HepG2 (cell line): ENCODE data around the gene CMTM8. TPM values are rescaled to one million over a fixed set of nuclear protein-coding genes. Genes with fewer than 3 reads are reported as not detected.

ENCODE experiments used
- ATAC-seq: fragments of 200-7000 bp; cut with Tn5 transposase; 3 replicates; pipeline ENCODE4 v1.9.1; 2020; ENCODE audit warnings: mild to moderate bottlenecking, moderate library complexity
- BruUV-seq: library from RNA; stranded (reverse); fragments of 400-500 nt; replicated peaks from 2 replicates; lab custom pipeline; 2021; lab: Mats Ljungman, UMichigan
- CTCF ChIA-PET: fragments of 300-600 bp; formaldehyde crosslinking; extraction: SDS; loops from one replicate; lab custom pipeline; 2021; ENCODE audit warnings: low total read pairs, inconsistent platforms, low intra/inter-chr PET ratio; lab: Yijun Ruan, JAX
- POLR2A ChIA-PET: fragments of 350-600 bp; sonication (Branson Sonifier 250); formaldehyde crosslinking; loops from one replicate; lab custom pipeline; 2020; ENCODE audit warnings: antibody characterized with exemption, inconsistent platforms; lab: Yijun Ruan, JAX
- DNase-seq: peaks from one replicate; pipeline ENCODE4 v3.0.0-alpha.2; 2015; ENCODE audit warnings: low spot score
- FAIRE-seq: peaks from 3 replicates; lab custom pipeline; 2011; peaks lifted over from hg19 to GRCh38; lab: Jason Lieb, UNC
- H2AFZ ChIP-seq: one replicate; pipeline ENCODE4 v1.6.1; 2011; ENCODE audit warnings: low read length, inconsistent platforms
- H3K27ac ChIP-seq: fragments of 300-600 bp; 3 replicates; pipeline ENCODE4 v1.8.0; 2011; ENCODE audit warnings: mixed run types, mild to moderate bottlenecking, mixed read lengths, low read length, inconsistent platforms; ENCODE audit not compliant: insufficient read depth; ENCODE audit errors: extremely low read length
- H3K27me3 ChIP-seq, 2 experiments: fragments of 200-600 bp in 1 of 2; 2 replicates in 1 of 2; 3 replicates in 1 of 2; pipeline versions ENCODE4 v1.6.0 to v1.8.0; 2011; ENCODE audit warnings: low read length in 2 of 2, mild to moderate bottlenecking in 2 of 2, moderate library complexity in 2 of 2, inconsistent platforms in 1 of 2; ENCODE audit not compliant: insufficient read depth in 2 of 2, control insufficient read depth in 1 of 2
- H3K36me3 ChIP-seq, 2 experiments: fragments of 200-600 bp in 1 of 2; replicated peaks in 1 of 2; 2 replicates in 1 of 2; 3 replicates in 1 of 2; pipeline versions ENCODE4 v1.5.1 to v1.8.0; 2011; ENCODE audit warnings: low read length in 2 of 2, inconsistent platforms in 1 of 2; ENCODE audit not compliant: insufficient read depth in 2 of 2, control insufficient read depth in 1 of 2
- H3K4me1 ChIP-seq: 2 replicates; pipeline ENCODE4 v1.5.1; 2012; ENCODE audit warnings: low read length, inconsistent platforms; ENCODE audit not compliant: insufficient read depth
- H3K4me2 ChIP-seq: 2 replicates; pipeline ENCODE4 v1.6.0; 2011; ENCODE audit warnings: low read depth, low read length, inconsistent platforms
- H3K4me3 ChIP-seq, 3 experiments: fragments of 200-600 bp in 1 of 3; sonication (generic), shearing (Covaris generic) in 1 of 3; replicated peaks in 1 of 3; 2 replicates each; pipeline ENCODE4 v1.5.1; 2011 to 2016; ENCODE audit warnings: low read length in 3 of 3, inconsistent platforms in 2 of 3, low read depth in 2 of 3, mild to moderate bottlenecking in 2 of 3, control low read depth in 1 of 3, mixed read lengths in 1 of 3; ENCODE audit not compliant: insufficient read depth in 1 of 3
- H3K79me2 ChIP-seq: one replicate; pipeline ENCODE4 v1.6.1; 2011; ENCODE audit warnings: low read length, inconsistent platforms; ENCODE audit not compliant: insufficient read depth
- H3K9ac ChIP-seq: 2 replicates; pipeline ENCODE4 v1.6.0; 2011; ENCODE audit warnings: mild to moderate bottlenecking, low read depth, low read length, inconsistent platforms; ENCODE audit not compliant: insufficient read depth
- H3K9me3 ChIP-seq: 2 replicates; pipeline ENCODE4 v1.5.1; 2012; ENCODE audit warnings: mild to moderate bottlenecking, low read length
- H4K20me1 ChIP-seq: 2 replicates; pipeline ENCODE4 v1.6.0; 2011; ENCODE audit warnings: inconsistent platforms, mild to moderate bottlenecking, low read length, moderate library complexity; ENCODE audit not compliant: insufficient read depth
- KAT8 ChIP-seq: IDR thresholded peaks from 2 replicates; pipeline ENCODE4 v1.6.1; 2016; ENCODE audit warnings: missing genetic modification reagents, missing compliant biosample characterization
- NR1H2 ChIP-seq: sonication (generic); formaldehyde crosslinking; IDR thresholded peaks from 2 replicates; pipeline ENCODE4 v1.8.1; 2022; ENCODE audit warnings: low read depth, missing genetic modification reagents, borderline replicate concordance
- ZGPAT ChIP-seq: IDR thresholded peaks from 2 replicates; pipeline ENCODE4 v1.6.1; 2016; ENCODE audit warnings: mild to moderate bottlenecking
- ZNF230 ChIP-seq: sonication (generic); formaldehyde crosslinking; IDR thresholded peaks from 2 replicates; pipeline ENCODE4 v1.4.0; 2020; ENCODE audit warnings: mild to moderate bottlenecking, missing genetic modification reagents
- ZNF292 ChIP-seq: sonication (generic); formaldehyde crosslinking; IDR thresholded peaks from 2 replicates; pipeline ENCODE4 v1.8.1; 2022; ENCODE audit warnings: mild to moderate bottlenecking, low read depth, missing genetic modification reagents, borderline replicate concordance
- ZNF687 ChIP-seq: sonication (generic); formaldehyde crosslinking; IDR thresholded peaks from 2 replicates; pipeline ENCODE4 v1.5.1; 2020; ENCODE audit warnings: mild to moderate bottlenecking, missing genetic modification reagents, moderate library complexity
- ZNF737 ChIP-seq: sonication (generic); formaldehyde crosslinking; IDR thresholded peaks from 2 replicates; pipeline ENCODE4 v1.5.0; 2020; ENCODE audit warnings: missing genetic modification reagents, mild to moderate bottlenecking, borderline replicate concordance
- ZNF75D ChIP-seq: sonication (generic); formaldehyde crosslinking; IDR thresholded peaks from 2 replicates; pipeline ENCODE4 v1.8.1; 2023; ENCODE audit warnings: missing genetic modification reagents, mild to moderate bottlenecking, borderline replicate concordance
- WGBS: methylation state at CpG from one replicate; pipeline ENCODE4 v1.1.6; 2017; ENCODE audit warnings: low lambda C conversion rate; 5-methylcytosine and 5-hydroxymethylcytosine counted together
- in situ Hi-C: cut with HindIII; loops from 2 replicates; pipeline ENCODE4 v1.10.0; 2017; ENCODE audit warnings: low pct_unique_long_range_greater_than_20kb; ENCODE audit not compliant: extremely low pct_ligation_motif_present
- intact Hi-C: fragments of 100-400 bp; cut with micrococcal nuclease; formaldehyde crosslinking; loops from one replicate; pipeline ENCODE4 v1.10.0; 2022; ENCODE audit not compliant: unreplicated experiment
- polyA plus RNA-seq, 8 experiments: library from polyadenylated mRNA; depleted of rRNA in 3 of 8; stranded (reverse) in 7 of 8; unstranded in 1 of 8; fragments of >200 nt; fragmentation: Illumina TruSeq in 4 of 8; extraction: Trizol in 4 of 8; gene quantifications; 2 replicates each; pipeline versions ENCODE4 v1.2.1 to v1.2.3, GENCODE V29; 2011 to 2016; ENCODE audit warnings: low read depth in 4 of 8, missing spikeins in 1 of 8, mixed read lengths in 1 of 8; ENCODE audit not compliant: insufficient read depth in 1 of 8
- total RNA-seq, 5 experiments: library from RNA; depleted of rRNA; stranded (reverse); fragments of >200 nt; fragmentation: Illumina TruSeq; extraction: Trizol; gene quantifications; 2 replicates each; pipeline ENCODE4 v1.2.3, GENCODE V29; 2016; ENCODE audit warnings: low read depth in 1 of 5
- TF ChIP-seq, protein P1 (sequence below): sonication (generic); formaldehyde crosslinking; IDR thresholded peaks from 2 replicates; pipeline ENCODE4 v1.4.0; 2020; ENCODE audit warnings: missing genetic modification reagents, mild to moderate bottlenecking, borderline replicate concordance
- TF ChIP-seq, protein P2 (sequence below): sonication (generic); formaldehyde crosslinking; IDR thresholded peaks from 2 replicates; pipeline ENCODE4 v1.8.0; 2022; ENCODE audit warnings: mild to moderate bottlenecking, missing genetic modification reagents

The CMTM8 gene
- total and polyA plus RNA-seq, 2 of the 13 experiments (the other 11 are each of a cell fraction or from before 2014, with no cell fraction given) = 8.9 to 15.8 TPM

DNA sequence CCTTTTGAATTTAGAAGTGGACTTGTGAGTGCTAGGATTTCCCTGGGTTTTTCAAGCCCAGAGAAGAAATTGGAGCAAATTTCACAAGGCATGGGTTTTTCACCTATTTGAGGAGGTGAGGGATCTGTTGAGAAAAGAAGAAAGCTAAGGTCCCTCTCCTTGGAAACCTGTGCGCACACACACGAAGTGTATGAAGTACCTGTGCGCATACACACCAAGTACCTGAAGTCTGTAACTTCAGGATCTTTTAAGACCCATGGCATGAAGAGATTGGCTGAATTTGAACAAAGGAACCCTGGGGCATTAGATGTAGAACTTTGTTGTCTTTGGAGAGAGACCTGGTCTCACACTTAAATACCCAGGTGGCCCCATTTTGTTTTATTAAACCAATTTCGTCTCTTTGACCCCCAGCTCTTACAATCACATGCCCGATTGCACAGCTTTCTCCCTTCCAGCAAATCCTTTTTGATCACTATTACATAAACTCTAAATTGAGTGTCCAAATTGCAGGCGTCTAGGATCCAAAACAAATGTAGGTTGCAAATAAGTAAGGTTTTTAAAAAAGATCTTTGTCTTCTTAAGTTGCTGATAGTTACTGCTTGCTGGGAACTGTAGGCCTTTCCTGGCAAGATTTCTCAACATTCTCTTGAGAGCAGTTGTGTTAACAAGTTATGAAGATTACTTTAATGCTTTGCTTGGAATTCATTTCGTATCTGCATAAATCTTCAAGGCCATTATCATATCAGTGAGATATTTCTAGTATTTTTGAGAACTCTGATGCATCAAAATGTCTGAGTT is 64.3 kb downstream of the CMTM8 start:
- TF ChIP-seq ZNF292 (CRISPR knock-in tag) (no peak), ZNF230 (CRISPR knock-in tag) (no peak), ZGPAT (CRISPR knock-in tag) (no peak), ZNF687 (no peak), ZNF75D (CRISPR knock-in tag) (no peak), NR1H2 (CRISPR knock-in tag) (no peak), KAT8 (no peak), ZNF737 (CRISPR knock-in tag) (no peak)
- TF ChIP-seq, protein P1, sequence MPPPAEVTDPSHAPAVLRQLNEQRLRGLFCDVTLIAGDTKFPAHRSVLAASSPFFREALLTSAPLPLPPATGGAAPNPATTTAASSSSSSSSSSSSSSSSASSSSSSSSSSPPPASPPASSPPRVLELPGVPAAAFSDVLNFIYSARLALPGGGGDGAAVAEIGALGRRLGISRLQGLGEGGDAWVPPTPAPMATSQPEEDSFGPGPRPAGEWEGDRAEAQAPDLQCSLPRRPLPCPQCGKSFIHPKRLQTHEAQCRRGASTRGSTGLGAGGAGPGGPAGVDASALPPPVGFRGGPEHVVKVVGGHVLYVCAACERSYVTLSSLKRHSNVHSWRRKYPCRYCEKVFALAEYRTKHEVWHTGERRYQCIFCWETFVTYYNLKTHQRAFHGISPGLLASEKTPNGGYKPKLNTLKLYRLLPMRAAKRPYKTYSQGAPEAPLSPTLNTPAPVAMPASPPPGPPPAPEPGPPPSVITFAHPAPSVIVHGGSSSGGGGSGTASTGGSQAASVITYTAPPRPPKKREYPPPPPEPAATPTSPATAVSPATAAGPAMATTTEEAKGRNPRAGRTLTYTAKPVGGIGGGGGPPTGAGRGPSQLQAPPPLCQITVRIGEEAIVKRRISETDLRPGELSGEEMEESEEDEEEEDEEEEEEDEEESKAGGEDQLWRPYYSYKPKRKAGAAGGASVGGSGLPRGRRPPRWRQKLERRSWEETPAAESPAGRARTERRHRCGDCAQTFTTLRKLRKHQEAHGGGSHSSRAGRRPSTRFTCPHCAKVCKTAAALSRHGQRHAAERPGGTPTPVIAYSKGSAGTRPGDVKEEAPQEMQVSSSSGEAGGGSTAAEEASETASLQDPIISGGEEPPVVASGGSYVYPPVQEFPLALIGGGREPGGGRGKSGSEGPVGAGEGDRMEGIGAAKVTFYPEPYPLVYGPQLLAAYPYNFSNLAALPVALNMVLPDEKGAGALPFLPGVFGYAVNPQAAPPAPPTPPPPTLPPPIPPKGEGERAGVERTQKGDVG (CRISPR knock-in tag) = no peak
- TF ChIP-seq, protein P2, sequence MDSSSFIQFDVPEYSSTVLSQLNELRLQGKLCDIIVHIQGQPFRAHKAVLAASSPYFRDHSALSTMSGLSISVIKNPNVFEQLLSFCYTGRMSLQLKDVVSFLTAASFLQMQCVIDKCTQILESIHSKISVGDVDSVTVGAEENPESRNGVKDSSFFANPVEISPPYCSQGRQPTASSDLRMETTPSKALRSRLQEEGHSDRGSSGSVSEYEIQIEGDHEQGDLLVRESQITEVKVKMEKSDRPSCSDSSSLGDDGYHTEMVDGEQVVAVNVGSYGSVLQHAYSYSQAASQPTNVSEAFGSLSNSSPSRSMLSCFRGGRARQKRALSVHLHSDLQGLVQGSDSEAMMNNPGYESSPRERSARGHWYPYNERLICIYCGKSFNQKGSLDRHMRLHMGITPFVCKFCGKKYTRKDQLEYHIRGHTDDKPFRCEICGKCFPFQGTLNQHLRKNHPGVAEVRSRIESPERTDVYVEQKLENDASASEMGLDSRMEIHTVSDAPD (CRISPR knock-in tag) = no peak
- CTCF ChIA-PET = no interaction called here
- intact Hi-C loops = no loop called here

More for the DNA sequence above, 64.3 kb downstream of the CMTM8 start:
- no peak for ATAC-seq
- in situ Hi-C loops = no loop called here
- Histone ChIP-seq H3K4me3 (no peak overlapping the region), H4K20me1 (0 out of 2 replicates have a peak, but pooled peaks cover 5% of the 10 kb centered on the region), H3K9me3 (no peaks in the 10 kb centered on the region), H2AFZ (no peak overlapping the region), H3K9ac (no peak overlapping the region), H3K27me3 (no peaks in the 10 kb centered on the region), H3K79me2 (peaks cover 8% of the 10 kb centered on the region), H3K36me3 (no peaks in the 10 kb centered on the region), H3K27ac (no peak overlapping the region), H3K4me1 (peaks cover 25% of the 10 kb centered on the region), H3K4me2 (no peak overlapping the region)
- POLR2A ChIA-PET = no interaction called here
- 92% methylated on average over 7 of the region's 7 CpGs for WGBS
- no peak for DNase-seq
- BruUV-seq = no TSS peak
- no peak for FAIRE-seq
